Progenitor cell of endocrine pancreas (in vitro differentiated cells): Measurements from ENCODE around the gene PDXK. TPM values are rescaled to one million over a fixed set of nuclear protein-coding genes. Genes with fewer than 3 reads are reported as not detected.

Experiments
- DNase-seq: peaks from one replicate; pipeline ENCODE4 v3.0.0; 2021; ENCODE audit warnings: low spot score; ENCODE audit not compliant: unreplicated experiment
- H3K27ac Mint-ChIP-seq: 2 replicates; pipeline ENCODE4 v1.8.0; 2021; ENCODE audit warnings: mild to moderate bottlenecking, moderate library complexity, mixed read lengths
- H3K27me3 Mint-ChIP-seq: 2 replicates; pipeline ENCODE4 v1.8.0; 2021; ENCODE audit warnings: mixed read lengths
- H3K36me3 Mint-ChIP-seq: 2 replicates; pipeline ENCODE4 v1.8.0; 2022; ENCODE audit warnings: mixed read lengths; ENCODE audit not compliant: insufficient read depth
- H3K4me1 Mint-ChIP-seq: 2 replicates; pipeline ENCODE4 v1.8.0; 2021; ENCODE audit warnings: low read depth, mixed read lengths
- H3K4me3 Mint-ChIP-seq: 2 replicates; pipeline ENCODE4 v1.8.0; 2021; ENCODE audit warnings: low read depth, mild to moderate bottlenecking, moderate library complexity, mixed read lengths
- H3K9me3 Mint-ChIP-seq: 2 replicates; pipeline ENCODE4 v1.8.0; 2021; ENCODE audit warnings: low read depth, mixed read lengths
- total RNA-seq: library from RNA; stranded (reverse); gene quantifications from 2 replicates; pipeline ENCODE4 v1.2.1, GENCODE V29; 2021
- TF ChIP-seq, protein P1 (sequence below): fragments of 200-600 bp; sonication (generic); IDR thresholded peaks from one replicate; pipeline ENCODE4 v1.5.0; 2021; ENCODE audit warnings: antibody characterized with exemption, mild to moderate bottlenecking; ENCODE audit not compliant: unreplicated experiment

Gene PDXK
- total RNA-seq, 1 donor from 2014 or later = 57.6 TPM

DNA sequence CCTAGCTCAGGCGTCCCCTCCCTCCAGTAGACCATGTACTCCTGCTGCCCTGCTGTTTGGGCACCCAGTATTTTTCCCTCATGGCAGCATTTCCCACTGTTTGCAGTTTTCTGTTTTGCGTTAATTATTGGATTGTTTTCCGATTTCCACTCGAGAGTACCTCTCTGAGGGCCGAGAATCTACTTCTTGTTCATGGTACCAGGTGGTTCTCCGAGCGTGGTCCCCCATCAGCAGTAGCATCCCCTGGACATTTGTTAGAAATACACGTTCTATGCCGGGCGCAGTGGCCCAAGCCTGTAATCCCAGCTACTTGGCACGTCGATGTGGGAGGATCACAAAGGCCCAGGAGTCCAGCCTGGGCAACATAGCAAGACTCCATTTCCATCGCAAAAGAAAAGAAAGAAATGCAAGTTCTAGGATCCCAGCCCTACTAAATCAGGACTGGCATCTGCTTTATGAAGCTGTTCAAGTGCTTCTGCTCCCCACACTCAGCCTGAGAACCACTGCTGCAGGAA lies 71.1 kb downstream of the PDXK start:
- no peak for DNase-seq
- Mint-ChIP-seq H3K27ac (peak overlapping the region; percentile 85), H3K9me3 (no peaks in the 10 kb centered on the region), H3K27me3 (no peaks in the 10 kb centered on the region), H3K36me3 (peaks cover 5% of the 10 kb centered on the region), H3K4me3 (peak overlapping the region; percentile 84), H3K4me1 (peaks cover 7% of the 10 kb centered on the region)
- TF ChIP-seq, protein P1, sequence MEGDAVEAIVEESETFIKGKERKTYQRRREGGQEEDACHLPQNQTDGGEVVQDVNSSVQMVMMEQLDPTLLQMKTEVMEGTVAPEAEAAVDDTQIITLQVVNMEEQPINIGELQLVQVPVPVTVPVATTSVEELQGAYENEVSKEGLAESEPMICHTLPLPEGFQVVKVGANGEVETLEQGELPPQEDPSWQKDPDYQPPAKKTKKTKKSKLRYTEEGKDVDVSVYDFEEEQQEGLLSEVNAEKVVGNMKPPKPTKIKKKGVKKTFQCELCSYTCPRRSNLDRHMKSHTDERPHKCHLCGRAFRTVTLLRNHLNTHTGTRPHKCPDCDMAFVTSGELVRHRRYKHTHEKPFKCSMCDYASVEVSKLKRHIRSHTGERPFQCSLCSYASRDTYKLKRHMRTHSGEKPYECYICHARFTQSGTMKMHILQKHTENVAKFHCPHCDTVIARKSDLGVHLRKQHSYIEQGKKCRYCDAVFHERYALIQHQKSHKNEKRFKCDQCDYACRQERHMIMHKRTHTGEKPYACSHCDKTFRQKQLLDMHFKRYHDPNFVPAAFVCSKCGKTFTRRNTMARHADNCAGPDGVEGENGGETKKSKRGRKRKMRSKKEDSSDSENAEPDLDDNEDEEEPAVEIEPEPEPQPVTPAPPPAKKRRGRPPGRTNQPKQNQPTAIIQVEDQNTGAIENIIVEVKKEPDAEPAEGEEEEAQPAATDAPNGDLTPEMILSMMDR = no peak

- Mint-ChIP-seq H3K4me3 (no peak overlapping the region), H3K27ac (no peak overlapping the region), H3K36me3 (peaks cover 9% of the 10 kb centered on the region)
Observed at GRCh38 chr21:43792406-43792805, 73.5 kb downstream of the PDXK start.

GRCh38 chr21:43793243-43793642 lies 74.3 kb downstream of the PDXK start:
- no peak overlapping the region for H3K27ac Mint-ChIP-seq
- H3K36me3 Mint-ChIP-seq = peaks cover 11% of the 10 kb centered on the region
- no peak for DNase-seq
- H3K4me3 Mint-ChIP-seq = no peak overlapping the region
- TF ChIP-seq, protein P1 = no peak
- H3K4me1 Mint-ChIP-seq = peaks cover 7% of the 10 kb centered on the region
- no peaks in the 10 kb centered on the region for H3K27me3 Mint-ChIP-seq
- H3K9me3 Mint-ChIP-seq = no peaks in the 10 kb centered on the region

More at GRCh38 chr21:43792406-43792805, 73.5 kb downstream of the PDXK start:
- Mint-ChIP-seq H3K9me3 (no peaks in the 10 kb centered on the region), H3K4me1 (peaks cover 7% of the 10 kb centered on the region), H3K27me3 (no peaks in the 10 kb centered on the region)
- TF ChIP-seq, protein P1 = no peak
- DNase-seq = no peak

DNA sequence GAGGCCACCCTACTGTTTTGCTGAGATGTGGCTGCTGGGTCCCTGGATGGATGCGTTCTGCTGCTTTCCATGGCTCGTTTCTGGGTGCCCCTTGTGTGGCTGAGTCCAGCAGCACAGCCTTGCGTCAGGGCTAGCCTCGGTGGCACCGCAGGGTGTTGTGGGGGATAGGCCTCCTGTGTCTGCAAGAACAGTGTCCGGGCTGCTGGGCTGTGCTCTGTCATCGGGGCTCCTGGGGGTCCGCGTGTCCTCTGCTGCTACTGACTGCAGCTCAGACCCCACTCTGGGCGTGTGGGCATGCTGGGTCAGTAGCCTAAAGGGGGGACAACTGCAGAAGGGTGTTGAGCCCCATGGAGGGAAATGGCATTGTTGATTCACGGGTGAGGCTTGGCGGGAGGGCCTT lies 75.4 kb downstream of the PDXK start:
- Mint-ChIP-seq H3K27ac (no peak overlapping the region), H3K36me3 (peaks cover 12% of the 10 kb centered on the region), H3K27me3 (no peaks in the 10 kb centered on the region), H3K4me3 (no peak overlapping the region), H3K9me3 (no peaks in the 10 kb centered on the region), H3K4me1 (peaks cover 7% of the 10 kb centered on the region)
- DNase-seq = no peak
- TF ChIP-seq, protein P1 = no peak

- TF ChIP-seq, protein P1 = no peak
- Mint-ChIP-seq H3K4me1 (peaks cover 6% of the 10 kb centered on the region), H3K27ac (no peak overlapping the region)
Observed at GRCh38 chr21:43794857-43795256, 75.9 kb downstream of the PDXK start.

More at GRCh38 chr21:43794857-43795256, 75.9 kb downstream of the PDXK start:
- DNase-seq = no peak
- Mint-ChIP-seq H3K4me3 (no peak overlapping the region), H3K36me3 (peaks cover 12% of the 10 kb centered on the region), H3K9me3 (no peaks in the 10 kb centered on the region), H3K27me3 (no peaks in the 10 kb centered on the region)
